HG03469 (cell line): Measurements from ENCODE around the gene DUXB.

Source experiments
- ATAC-seq: cut with Tn5 transposase; IDR thresholded peaks from one replicate; pipeline ENCODE4 v1.9.1; 2021; ENCODE audit warnings: mild to moderate bottlenecking, moderate library complexity, moderate number of reproducible peaks; ENCODE audit not compliant: unreplicated experiment

DUXB gene, protein sequence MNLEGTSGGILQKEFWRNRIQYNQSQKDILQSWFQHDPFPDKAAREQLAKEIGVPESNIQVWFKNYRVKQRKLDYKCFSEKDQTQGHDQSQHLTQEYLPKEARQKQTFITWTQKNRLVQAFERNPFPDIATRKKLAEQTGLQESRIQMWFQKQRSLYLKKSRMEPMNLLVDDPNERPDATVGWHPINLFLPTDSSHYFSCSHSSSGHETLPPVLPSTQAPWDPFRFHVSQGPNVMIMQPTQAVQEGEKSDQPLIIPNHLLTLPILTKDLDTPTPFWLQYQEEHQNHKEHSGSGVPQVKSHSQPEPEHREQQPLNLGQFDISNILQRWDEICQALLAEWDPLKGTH

DNA sequence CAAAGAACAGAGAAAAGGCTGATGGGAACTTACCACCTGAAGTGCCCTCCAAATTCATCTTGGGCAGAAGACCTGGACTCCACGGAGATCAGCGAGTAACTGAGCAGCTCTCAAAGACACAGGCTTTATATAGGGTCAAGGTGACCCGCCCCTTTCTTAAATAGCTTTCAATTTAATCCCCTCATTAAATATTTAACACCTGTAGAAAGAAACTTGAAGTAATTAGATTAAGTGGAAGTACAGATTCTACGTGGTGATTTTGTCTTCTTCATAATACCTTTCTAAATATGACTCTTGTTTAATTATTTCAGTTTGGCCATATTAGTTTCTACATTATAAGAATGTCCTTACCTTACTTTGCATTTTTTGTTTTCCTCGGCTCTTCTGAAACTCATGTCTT lies at the start of gene DUXB:
TSS of gene DUXB (minus strand) at position 101 of the 400 bp plus-strand sequence. CDS start at position 58, 43 bp downstream.
- no peak for ATAC-seq

DNA sequence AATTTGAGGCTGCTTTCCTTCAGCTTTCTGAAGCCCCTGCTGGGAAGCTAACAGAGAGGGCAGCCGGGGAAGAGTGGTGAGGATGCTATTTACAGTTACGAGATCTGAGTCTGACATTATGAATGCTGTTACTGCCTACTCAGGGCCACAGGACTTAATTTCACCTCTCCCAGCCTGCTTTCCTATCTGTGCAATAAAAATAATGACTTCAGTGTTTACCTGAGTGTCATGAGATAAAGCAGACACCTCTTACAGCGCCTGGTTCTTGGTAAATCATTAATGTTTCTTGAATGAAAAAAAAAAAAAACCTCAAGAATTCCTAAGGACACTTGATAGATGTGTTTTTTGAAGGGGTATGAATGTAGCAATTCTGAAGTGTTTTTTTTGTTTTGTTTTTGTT lies 49.3 kb upstream of the DUXB start:
- ATAC-seq, result no peak

DNA sequence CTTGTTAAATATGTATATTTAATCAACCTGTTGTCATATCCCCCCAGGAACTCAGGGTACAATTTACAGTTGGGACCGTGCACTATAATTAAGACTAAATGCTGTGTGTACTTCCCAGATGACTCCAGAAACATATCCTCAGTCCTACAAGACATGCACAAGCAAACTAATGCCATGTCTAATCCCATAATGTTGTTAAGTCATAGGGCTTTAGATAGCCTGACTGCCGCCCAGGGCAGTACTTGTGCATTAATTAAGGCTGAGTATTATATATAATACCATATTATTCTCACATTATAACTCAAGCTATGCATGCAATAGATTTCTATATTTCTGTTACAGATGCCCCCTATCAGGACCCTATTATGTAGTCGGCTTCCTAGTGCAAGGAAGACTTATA lies 45.1 kb upstream of the DUXB start:
- ATAC-seq, result no peak

DNA sequence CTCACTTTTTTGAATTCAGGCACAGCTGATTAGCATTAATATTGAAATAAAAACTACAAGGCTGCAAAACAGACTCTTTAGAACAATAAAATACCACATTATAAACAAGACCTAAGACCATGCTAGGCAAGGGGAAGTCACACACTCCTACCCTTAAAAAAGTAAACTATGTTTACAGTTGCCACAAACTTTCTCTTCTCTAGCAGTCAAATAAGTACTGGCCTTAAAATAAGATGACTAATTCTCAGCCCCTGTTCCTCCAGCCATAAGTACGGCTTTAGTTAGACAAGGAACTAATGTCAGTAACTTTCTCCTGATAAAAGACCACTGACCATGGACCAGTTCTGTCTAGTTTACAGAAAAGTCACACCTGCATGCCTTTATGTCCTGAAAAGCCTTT lies 44.6 kb upstream of the DUXB start:
- ATAC-seq, result no peak

DNA sequence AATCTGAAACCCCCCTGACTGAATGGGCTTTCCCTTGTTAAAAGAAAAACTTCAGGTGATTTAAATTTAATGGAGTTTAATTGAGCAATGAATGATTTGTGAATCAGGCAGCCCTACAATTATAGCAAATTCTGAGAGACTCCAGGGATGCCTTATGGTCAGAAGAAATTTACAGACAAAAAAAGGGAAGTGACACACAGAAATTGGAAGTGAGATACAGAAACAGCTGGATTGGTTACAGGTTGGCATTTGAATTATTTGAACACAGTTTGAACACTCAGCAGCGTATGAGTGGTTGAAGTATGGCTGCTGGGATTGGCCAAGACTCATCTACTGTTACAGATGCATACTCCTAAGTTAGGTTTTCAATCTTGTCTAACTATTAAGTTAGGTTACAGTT lies 44.0 kb upstream of the DUXB start:
- ATAC-seq, result no peak

DNA sequence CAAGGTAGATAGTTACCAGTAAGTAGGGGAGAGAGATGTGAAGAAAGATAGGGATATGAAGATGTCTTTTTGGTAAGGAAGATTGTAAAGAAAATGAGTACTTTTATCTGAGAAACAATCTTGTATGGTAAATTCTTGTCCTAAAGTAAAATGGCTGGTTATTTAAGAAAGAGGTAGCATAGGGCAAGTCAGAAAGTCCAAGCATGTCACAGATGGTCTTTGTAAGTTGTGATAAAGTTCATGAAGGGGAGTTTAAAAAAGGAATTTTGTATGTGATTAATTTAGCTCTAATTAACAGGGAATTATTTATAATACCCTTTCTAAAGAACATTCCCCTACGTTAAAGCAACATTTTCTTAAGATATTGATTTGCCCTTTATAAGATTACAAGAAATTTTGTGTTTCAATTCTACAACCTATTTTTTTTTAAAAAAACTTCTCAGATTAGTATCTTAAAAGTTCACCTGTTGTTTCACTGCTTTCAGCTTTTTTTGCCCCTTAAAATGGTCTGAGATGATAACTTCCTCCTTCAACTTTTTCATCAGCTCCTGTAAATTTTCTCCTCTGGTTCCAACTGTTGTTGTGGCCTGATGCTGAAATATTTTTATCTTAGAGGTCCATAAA lies 41.3 kb upstream of the DUXB start:
- ATAC-seq, result no peak

DNA sequence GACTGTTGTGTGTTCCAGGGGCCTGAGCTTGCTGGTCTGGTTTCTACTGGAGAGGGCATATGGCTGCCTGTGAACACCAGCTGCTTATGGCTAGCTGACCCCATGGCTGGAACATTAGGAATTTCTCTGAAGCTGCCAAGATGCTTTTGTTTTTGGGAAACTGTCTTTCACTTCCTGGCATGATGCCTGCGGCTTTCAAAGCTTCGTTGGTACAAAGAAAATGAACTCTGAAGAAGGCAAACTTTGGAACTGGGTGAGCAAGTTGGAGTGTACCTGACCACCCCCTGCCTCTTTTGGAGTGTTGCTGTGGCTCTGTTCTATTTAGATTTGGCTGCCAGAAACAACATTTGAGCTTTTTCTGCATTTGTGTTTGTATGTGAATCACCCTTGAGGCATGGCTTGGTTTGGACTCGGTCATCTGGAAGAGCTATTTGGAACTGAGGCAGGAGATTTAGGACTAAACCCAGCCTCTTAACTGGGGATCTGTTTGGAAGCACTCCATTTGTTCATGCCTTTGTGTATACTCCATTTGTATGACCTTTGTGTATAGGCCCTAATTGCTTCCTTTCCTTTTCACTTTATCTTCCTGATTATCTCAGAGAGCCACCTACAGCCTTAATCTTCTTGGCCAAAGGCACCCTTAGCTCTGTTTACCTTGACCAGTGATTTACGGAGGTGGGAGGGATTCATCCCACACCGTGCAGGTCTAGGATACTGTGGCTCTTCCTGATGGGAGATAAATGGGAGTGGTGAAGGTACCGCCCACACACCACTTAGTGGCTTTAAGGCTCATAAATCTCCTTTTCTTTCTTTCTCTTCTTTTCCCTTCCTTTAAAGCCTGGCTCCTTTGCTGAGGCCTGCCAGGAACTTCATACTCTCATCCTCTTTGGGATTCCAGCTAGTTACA lies 32.3 kb upstream of the DUXB start:
- ATAC-seq, result no peak

DNA sequence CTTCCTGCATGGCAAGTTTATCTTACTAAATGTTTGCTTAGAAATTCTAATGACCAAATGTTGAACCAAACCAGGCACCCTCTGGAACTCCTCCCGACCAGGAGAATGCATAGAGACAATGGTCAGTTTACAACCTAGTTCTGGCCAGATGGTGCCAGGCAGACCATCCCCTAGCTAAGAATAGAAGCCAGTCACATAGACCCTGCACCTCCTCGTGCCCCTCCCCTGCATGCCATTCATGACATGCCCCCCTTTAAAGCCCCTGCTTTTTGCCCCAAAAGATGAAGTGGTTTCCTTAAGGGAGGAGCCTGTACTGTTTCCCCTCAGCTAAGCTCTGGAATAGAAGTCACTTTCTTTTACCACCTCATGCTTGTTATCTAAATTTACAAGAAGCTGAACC lies 31.6 kb upstream of the DUXB start:
- ATAC-seq, result no peak

DNA sequence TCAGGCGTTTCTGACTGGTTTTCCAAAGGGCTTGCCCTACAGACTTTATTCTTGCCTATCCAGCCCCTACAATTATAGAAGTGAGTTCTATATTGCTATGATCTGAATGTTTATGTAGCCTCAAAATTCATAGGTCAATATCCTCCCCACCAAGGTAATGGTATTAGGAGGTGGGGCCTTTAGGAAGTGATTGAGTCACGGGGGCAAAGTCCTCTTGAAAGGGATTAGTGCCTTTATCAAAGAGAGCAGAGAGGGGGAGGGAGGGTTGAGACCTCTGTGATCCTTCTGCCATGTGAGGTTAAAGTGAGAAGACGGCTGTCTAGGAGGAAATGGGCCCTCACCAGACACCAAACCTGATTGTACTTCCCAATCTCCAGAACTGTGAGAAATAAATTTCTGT lies 26.0 kb upstream of the DUXB start:
- ATAC-seq, result no peak

DNA sequence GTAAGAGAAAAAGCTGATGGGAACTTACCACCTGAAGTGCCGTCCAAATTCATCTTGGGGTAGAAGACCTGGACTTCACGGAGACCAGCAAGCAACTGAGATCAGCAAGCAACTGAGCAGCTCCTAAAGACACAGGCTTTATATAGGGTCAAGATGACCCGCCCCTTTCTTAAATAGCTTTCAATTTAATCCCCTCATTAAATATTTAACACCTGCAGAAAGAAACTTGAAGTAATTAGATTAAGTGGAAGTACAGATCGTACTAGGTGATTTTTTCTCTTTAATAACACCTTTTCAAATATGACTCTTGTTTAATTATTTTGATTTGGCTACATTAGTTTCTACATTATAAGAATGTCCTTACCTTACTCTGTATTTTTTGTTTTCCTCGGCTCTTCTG lies 25.1 kb upstream of the DUXB start, which contains the start of gene CPHXL:
TSS of gene CPHXL (minus strand) at position 101 of the 400 bp plus-strand sequence. CDS start at position 53, 48 bp downstream.
- no peak for ATAC-seq

DNA sequence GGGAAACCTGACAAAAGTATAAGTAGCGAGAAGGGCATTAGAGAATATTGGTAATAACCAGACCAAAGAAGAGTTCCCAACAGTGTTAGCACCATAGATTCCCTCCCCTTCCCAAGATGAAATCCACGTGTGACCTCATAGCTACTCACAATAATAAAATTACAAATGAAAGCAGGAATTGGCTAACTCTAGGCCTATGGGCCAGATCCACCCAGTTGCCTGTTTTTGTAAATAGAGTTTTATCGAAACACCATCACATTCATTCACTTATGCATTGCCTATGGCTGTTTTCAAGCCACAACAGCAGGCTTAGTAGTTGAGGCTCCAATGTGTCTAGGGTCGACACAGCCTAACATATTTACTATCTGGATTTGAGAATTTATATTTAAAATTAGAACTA lies 17.2 kb upstream of the DUXB start:
- ATAC-seq, result no peak

DNA sequence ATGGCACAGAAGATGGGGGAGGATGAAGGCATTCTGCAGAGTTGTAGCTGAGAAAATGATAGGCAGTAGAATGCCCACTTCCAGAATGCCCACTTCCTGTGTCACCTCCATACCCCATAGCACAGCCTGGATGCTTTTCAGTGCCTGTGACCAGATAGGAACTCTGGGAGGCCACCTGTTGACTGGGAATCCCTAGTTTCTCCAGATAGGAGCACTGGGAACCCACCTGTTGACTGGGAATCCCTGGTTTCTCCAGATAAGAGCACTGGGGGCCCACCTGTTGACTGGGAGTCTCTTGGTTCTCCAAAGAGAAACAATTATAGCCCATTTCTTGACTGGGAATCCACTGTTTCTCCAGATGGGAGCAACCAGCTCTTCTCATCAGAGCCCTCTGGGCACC lies 13.4 kb upstream of the DUXB start:
- ATAC-seq, result no peak

DNA sequence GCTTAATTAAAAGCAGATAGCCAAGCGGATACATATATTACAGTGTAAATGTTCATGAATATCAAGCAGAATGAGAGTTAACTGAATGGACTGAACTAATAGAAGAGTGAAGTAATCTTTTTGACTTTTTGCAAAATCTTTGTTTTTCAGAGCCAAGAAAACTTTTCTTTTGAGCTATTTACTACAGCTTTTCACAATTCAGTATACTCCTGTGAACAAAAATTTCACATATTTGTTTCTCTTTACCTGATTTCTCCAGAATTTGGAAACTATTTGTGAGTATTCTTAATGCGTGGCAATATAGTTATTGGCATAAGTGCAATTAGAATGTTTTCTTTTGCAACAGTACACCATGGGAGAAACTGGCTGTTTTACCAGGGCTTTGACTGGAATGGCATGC lies 9.1 kb upstream of the DUXB start:
- no peak for ATAC-seq

DNA sequence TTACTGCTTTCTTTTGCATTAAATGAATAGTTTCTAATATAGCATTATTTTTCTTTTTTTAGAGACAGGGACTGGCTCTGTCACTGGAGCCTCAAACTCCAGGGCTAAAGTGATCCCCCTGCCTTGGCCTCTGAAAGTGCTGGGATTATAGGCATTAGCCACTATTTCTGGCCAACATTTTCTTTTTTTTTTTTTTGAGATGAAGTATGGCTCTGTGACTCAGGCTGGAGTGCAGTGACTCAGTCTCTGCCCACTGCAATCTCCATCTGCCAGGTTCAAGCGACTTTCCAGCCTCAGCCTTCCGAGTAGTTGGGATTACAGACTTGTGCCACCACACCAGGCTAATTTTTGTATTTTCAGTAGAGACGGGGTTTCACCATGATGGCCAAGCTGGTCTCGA lies 2.0 kb upstream of the DUXB start:
- ATAC-seq, result no peak

DNA sequence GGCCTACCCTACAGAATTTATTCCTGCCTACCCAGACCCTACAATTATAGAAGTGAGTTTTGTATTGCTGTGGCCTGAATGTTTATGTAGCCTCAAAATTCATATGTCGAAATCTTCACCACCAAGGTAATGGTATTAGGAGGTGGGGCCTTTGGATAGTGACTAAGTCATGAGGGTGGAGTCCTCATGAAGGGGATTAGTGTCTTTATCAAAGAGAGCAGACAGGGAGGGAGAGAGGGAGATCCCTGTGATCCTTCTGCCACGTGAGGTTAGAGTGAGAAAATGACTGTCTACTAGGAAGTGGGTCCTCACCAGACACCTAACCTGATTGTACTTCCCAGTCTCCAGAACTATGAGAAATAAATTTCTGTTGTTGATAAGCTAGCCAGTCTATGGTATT lies 981 bp upstream of the DUXB start:
- ATAC-seq, result no peak

DNA sequence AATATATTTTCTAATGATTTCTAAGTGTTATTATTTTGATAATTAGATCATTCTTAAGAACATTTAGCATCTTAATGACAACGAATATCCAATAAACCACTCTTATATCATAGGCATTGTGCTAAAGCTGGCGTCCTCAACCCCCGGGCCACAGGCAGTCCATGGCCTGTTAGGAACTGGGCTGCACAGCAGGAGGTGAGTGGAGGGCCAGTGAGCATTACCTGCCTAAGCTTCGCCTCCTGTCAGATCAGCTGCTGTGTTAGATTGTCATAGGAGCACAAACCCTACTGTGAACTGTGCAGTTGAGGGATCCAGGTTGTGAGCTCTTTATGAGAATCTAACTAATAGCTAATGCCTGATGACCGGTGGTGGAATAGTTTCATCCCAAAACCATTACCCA lies 3.7 kb downstream of the DUXB start:
- ATAC-seq, result no peak

DNA sequence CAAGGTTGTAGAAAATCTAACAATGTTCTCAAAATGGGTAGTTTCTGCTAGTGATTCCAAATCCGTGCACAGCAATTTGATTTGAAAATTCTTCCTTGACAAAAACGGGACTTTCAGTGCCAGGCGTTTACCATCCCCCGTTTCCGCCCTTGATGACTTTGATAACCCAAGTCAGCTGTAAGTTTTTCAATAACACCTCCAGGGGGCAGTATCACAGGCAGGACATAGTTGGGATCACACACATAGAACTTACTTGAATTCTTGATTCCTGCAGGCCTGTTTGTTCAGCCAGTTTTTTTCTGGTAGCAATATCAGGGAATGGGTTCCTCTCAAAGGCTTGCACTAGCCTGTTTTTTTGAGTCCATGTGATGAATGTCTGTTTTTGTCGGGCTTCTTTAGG lies 5.6 kb downstream of the DUXB start:
- no peak for ATAC-seq

DNA sequence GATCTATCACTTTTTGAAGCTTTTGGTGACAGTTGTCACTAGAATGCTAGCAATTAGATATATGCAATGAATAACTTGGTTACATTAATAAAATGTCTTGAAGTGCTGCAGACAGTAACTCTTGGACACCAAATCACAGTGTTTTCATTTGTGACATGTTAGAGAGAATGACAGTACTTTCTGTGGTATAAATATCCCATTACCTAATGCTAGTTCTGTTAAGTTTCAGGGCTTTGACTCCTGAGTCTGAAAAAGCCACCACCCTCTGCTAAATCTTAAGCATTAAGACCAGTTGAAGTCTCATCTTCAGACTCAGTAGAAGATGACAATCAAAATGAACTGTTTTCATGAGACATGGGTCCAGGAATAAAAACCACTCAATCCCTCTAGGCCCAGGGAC lies 13.9 kb downstream of the DUXB start:
- ATAC-seq, result no peak

DNA sequence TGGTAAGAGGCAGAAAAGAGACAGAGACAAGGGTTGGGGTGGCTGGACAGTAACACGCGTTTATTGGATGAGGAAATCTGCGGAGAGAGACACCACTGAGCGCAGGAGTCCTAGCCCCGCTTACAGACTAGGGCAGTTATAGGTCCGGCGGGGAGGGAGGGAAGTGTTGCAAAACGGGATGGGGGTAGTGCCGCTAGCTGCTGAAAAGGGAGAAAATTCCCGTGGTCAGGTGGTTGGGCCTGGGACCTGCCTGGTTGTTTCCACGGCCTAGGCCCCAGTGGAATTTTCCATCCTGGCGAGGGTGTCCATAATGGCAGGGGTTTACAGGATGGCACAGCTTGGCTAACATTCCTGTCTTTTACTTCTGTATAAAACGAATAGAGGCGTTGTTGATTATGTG lies 19.0 kb downstream of the DUXB start:
- ATAC-seq, result no peak

DNA sequence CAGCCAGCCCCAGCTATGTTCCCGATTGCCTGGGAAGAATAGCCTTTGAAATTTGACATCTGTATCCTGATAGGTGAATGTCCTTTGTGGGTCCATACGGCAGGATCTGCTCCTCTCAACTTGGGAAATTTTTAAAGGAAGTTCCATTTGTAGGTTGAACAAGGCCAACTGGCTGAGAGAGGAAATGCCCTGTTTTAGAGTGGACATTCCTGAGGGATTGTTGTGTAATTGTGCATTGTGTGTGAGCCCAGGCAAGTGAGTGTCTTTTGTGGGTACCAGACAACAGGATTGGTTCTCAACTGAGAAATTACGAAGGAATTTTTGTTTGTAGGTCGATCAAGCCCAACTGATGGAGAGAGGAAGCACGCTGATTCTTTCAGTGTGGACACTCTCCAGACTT lies 21.9 kb downstream of the DUXB start:
- ATAC-seq, result no peak

DNA sequence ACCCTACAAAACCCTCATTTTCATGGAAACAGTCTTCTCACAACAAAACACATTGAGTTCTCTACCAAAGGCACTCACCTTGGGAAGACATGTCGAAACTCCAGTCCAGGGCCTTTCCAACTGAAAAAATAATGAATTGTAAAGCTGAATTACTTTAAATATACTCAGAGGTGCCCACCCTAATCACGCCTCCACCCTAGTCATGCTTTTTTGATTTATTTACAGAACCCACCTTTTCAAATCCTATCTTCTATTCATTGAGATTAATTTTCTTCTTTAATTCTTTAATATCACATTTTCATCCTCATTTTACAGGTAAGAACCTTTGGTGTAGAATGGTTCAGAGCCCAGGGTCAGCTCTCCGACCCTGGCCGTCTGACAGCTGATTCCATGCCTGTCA lies 24.4 kb downstream of the DUXB start, which contains the start of gene CPHXL2:
TSS of gene CPHXL2 (minus strand) at position 101 of the 400 bp plus-strand sequence. CDS start at position 91, 10 bp downstream.
- no peak for ATAC-seq
